Colonic mucosa (tissue), 4 donors: Measurements from ENCODE around the gene MAD1L1. TPM values are rescaled to one million over a fixed set of nuclear protein-coding genes. Genes with fewer than 3 reads are reported as not detected.

ENCODE experiments used
- DNase-seq: peaks from one replicate; pipeline ENCODE4 v3.0.0-alpha.2; 2020
- H3K27ac ChIP-seq: fragments of 200-600 bp; one replicate; pipeline ENCODE4 v1.8.0; 2021
- H3K27me3 ChIP-seq: fragments of 200-600 bp; one replicate; pipeline ENCODE4 v1.8.0; 2021
- H3K36me3 ChIP-seq: fragments of 200-600 bp; one replicate; pipeline ENCODE4 v1.8.0; 2021
- H3K4me1 ChIP-seq: fragments of 200-600 bp; one replicate; pipeline ENCODE4 v1.8.0; 2021; ENCODE audit warnings: mild to moderate bottlenecking
- H3K4me3 ChIP-seq: fragments of 200-600 bp; one replicate; pipeline ENCODE4 v1.8.0; 2021
- H3K9ac ChIP-seq, 2 donors: one replicate each; pipeline ENCODE4 v1.7.0; 2013; ENCODE audit warnings: control low read depth in 2 of 2, low read depth in 2 of 2, low read length in 2 of 2
- H3K9me3 ChIP-seq: fragments of 200-600 bp; one replicate; pipeline ENCODE4 v1.8.0; 2021
- intact Hi-C: fragments of 100-400 bp; cut with DNase I; formaldehyde crosslinking; loops from one replicate; pipeline ENCODE4 v1.14.1; 2022
- total RNA-seq, 2 donors: library from RNA; stranded (reverse); fragmentation: NEBNext Ultra II Directional in 1 of 2; extraction: Animal tissue kit (Norgen Biotek cat#: 25700) in 1 of 2; gene quantifications; one replicate each; pipeline ENCODE4 v1.2.1, GENCODE V29; 2021
- TF ChIP-seq, protein P1 (sequence below): fragments of 200-600 bp; IDR thresholded peaks from one replicate; pipeline ENCODE4 v1.8.0; 2022; ENCODE audit warnings: antibody characterized with exemption, mild to moderate bottlenecking
- donor health status: healthy.
- donor health status: DM: no; HTN: no; CAD: no.
- donor health status: DM: no; HTN: no; CAD: no.

MAD1L1 gene
- total RNA-seq, 2 donors from 2014 or later: 18.2 to 47.0 TPM

DNA sequence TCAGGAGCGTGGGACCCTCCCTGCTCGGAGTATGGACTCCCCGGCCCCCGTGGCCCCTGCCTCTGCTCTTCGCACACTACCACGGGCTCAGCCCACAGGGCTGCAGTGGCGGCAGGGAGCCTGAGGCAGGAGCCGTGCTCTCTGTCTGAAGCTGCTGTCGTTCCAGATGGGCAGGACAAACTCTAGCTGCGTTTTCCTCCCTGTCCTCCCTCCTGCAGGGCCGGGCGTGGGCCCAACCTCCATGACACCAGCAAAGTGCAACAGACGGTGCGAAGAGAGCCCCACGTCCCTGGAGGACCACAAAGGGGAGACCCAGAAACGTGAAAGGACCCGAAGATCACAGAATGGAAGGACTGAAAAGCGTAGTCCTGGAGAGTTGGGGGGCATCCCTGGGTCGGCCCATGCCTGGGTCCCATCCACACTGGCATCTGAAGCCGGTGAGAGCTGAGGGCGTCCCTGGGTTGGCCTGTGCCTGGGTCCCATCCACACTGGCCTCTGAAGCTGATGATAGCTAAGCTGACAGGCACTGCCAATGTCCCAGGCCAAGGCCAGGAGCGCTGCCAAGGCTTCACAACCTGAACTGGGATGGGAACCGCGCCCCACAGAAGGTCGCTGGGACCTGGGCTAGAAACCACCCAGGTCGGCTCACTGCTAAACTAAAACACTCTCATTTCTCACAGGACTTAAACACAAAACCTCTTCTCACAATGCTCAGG is 267.0 kb downstream of the MAD1L1 start:
- Histone ChIP-seq H3K36me3 (no peaks in the 10 kb centered on the region), H3K9ac (no peak overlapping the region)

DNA sequence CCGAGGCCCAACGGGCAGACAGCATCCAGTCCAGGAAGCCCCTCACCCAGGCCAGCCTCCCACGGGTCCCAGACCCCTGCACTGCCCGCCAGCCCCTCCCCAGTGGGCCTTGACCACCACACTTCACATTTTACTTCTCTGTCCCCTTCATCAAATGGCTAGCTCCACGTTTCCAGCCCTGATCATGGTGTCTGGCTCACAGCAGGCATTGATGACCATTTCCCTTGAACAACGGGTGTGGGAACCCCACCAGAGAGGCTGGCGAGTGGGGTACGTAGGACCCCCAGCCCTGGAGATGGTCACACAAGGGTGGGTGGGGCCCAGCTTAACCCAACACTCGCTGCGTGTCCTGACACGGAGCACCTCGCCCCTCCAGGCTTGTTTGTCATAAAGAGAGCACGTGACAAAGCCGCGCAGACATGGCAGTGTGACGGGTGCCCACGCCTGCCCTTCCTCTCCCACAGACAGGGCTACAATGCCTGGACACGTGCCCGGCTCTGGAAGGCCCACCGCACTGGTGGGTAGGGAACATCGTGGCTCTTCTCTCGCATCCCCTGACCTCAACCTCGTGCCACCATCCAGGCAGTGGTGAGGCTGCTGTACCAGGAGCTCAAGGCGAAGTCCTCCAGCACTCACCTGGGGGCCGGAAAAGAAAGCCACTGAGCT is 267.7 kb downstream of the MAD1L1 start:
- H3K4me3 ChIP-seq: no peak overlapping the region
- no peaks in the 10 kb centered on the region for H3K36me3 ChIP-seq
- H3K4me1 ChIP-seq: no peaks in the 10 kb centered on the region
- TF ChIP-seq, protein P1, sequence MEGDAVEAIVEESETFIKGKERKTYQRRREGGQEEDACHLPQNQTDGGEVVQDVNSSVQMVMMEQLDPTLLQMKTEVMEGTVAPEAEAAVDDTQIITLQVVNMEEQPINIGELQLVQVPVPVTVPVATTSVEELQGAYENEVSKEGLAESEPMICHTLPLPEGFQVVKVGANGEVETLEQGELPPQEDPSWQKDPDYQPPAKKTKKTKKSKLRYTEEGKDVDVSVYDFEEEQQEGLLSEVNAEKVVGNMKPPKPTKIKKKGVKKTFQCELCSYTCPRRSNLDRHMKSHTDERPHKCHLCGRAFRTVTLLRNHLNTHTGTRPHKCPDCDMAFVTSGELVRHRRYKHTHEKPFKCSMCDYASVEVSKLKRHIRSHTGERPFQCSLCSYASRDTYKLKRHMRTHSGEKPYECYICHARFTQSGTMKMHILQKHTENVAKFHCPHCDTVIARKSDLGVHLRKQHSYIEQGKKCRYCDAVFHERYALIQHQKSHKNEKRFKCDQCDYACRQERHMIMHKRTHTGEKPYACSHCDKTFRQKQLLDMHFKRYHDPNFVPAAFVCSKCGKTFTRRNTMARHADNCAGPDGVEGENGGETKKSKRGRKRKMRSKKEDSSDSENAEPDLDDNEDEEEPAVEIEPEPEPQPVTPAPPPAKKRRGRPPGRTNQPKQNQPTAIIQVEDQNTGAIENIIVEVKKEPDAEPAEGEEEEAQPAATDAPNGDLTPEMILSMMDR: no peak
- no peaks in the 10 kb centered on the region for H3K27me3 ChIP-seq
- no peak overlapping the region for H3K9ac ChIP-seq
- no peak for DNase-seq
- no peak overlapping the region for H3K27ac ChIP-seq
- intact Hi-C loops: no loop called here
- no peaks in the 10 kb centered on the region for H3K9me3 ChIP-seq

More for the DNA sequence above, 267.0 kb downstream of the MAD1L1 start:
- intact Hi-C loops: no loop called here
- TF ChIP-seq, protein P1: no peak
- H3K27ac ChIP-seq: no peak overlapping the region
- no peak overlapping the region for H3K4me3 ChIP-seq
- no peaks in the 10 kb centered on the region for H3K9me3 ChIP-seq
- H3K4me1 ChIP-seq: no peaks in the 10 kb centered on the region
- no peak for DNase-seq
- H3K27me3 ChIP-seq: no peaks in the 10 kb centered on the region

DNA sequence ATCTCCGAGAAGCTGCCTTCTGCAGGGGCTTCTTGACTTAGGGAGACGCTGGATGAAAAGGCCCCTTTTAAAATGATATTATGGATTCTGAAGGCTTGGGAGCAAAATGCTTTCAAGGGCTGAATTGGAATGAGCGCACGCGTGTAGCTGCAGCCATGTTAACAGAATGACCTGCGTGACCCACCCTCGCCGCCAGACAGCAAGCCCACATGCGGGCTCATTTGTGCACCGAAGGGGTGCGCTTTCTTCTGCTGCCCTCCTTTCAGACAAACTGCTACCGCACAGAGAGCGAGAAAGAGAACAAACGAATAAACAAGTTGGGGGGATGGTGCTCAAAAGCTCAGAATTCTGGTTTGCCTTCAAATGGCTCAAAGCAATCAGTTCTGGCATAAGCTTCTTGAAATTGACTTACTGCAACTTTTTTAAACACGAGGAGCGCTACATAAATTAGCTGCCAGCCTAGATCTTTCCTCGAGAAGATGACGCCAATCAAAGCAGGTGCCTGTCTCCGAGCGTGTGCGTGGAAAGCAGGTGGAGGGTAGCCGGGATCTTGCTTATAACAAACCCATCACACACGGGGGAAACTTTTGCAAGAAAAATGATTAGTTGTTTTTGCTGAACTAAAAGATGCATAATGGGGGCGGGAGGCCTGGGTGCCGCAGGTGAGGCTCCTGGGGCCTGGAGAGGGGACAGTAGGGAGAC is 268.4 kb downstream of the MAD1L1 start:
- H3K9ac ChIP-seq: no peak overlapping the region
- H3K27me3 ChIP-seq: no peaks in the 10 kb centered on the region
- no peak overlapping the region for H3K27ac ChIP-seq
- DNase-seq: no peak
- H3K36me3 ChIP-seq: no peaks in the 10 kb centered on the region
- H3K4me3 ChIP-seq: no peak overlapping the region
- TF ChIP-seq, protein P1: no peak
- no peaks in the 10 kb centered on the region for H3K9me3 ChIP-seq
- no peaks in the 10 kb centered on the region for H3K4me1 ChIP-seq
- intact Hi-C loops: no loop called here

DNA sequence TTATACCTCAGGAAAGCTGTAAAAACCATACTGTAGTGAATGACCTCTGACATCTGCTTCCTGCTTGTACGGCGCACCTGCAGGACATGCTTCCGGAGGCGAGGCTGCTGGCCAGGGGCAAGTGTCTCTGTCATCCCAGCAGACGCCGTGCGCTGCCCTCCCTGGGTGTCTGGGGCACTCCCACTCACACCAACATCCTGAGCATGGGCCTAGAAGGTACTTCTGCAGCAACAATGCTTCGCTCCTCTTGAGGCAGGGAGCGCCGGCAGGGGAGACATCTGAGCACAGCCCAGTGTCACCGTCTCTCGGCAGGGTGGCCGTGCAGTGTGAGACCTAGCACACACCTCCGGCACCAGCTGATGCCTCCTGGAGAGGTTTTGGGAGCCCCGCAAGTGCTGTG is 269.2 kb downstream of the MAD1L1 start:
- no peak for DNase-seq
- H3K4me1 ChIP-seq: no peaks in the 10 kb centered on the region

DNA sequence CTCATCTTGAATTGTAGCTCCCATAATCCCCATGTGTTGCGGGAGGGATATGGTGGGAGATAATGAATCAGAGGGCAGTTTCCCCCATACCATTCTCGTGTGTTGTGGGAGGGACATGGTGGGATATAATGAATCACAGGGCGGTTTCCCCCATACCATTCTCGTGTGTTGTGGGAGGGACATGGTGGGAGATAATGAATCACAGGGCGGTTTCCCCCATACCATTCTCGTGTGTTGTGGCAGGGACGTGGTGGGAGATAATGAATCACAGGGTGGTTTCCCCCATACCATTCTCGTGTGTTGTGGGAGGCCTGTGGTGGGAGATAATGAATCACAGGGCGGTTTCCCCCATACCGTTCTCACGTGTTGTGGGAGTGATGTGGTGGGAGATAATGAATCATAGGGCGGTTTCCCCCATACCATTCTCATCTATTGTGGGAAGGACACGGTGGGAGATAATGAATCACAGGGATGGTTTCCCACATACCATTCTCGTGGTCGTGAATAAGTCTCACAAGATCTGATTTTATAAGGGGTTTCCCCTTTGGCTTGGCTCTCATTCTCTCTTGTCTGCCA is 271.0 kb downstream of the MAD1L1 start:
- no peak overlapping the region for H3K9ac ChIP-seq
- H3K9me3 ChIP-seq: no peaks in the 10 kb centered on the region
- H3K27ac ChIP-seq: no peak overlapping the region
- H3K36me3 ChIP-seq: no peaks in the 10 kb centered on the region
- DNase-seq: no peak
- no peak overlapping the region for H3K4me3 ChIP-seq
- no peaks in the 10 kb centered on the region for H3K27me3 ChIP-seq
- intact Hi-C loops: no loop called here
- H3K4me1 ChIP-seq: no peaks in the 10 kb centered on the region
- TF ChIP-seq, protein P1: no peak

More for the DNA sequence above, 269.2 kb downstream of the MAD1L1 start:
- TF ChIP-seq, protein P1: no peak
- intact Hi-C loops: no loop called here
- H3K9ac ChIP-seq: no peak overlapping the region
- H3K9me3 ChIP-seq: no peaks in the 10 kb centered on the region
- H3K36me3 ChIP-seq: no peaks in the 10 kb centered on the region
- H3K27ac ChIP-seq: no peak overlapping the region
- H3K4me3 ChIP-seq: no peak overlapping the region
- H3K27me3 ChIP-seq: no peaks in the 10 kb centered on the region
